HG03439 (cell line): ENCODE measurements around the gene ITGAV.
A peak's percentile ranks its signal among the peaks of the same experiment; 100 is the strongest.
"Not testable (repeated sequence)": the region's sequence is repeated elsewhere in the genome, so short reads cannot be mapped to it uniquely, and the experiment has no call there.

Experiments used
- ATAC-seq: cut with Tn5 transposase; IDR thresholded peaks from one replicate; pipeline ENCODE4 v1.9.1; 2021; ENCODE audit warnings: mild to moderate bottlenecking, moderate library complexity; ENCODE audit not compliant: unreplicated experiment

The ITGAV gene

DNA sequence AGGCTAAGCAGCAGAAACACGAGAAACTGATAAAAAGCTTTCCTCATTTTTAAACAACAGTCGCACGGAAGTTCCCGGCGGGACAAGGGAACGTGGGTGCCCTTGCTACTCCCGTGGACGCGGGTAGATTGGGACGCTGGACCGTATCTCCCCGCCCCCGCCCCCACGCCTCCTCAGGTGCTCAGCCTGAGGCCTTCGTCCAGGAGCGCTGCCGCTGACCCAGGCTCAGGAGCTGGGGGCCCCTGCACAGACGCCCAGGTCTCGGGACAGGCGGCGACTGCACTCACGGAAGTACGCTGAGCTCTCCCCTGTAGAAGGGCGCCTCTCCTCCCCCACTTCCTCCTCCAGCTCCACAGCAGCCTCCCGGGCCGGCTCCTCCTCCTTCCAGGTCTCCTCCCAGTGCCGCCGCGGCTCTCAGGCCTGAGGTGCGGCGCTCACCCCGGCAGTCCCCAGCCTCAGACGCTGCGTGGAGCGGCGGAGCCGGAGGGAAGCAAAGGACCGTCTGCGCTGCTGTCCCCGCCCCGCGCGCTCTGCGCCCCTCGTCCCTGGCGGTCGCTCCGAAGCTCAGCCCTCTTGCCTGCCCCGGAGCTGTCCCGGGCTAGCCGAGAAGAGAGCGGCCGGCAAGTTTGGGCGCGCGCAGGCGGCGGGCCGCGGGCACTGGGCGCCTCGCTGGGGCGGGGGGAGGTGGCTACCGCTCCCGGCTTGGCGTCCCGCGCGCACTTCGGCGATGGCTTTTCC, at the start of gene ITGAV:
TSS of gene ITGAV (plus strand) at position 445 of the 738 bp plus-strand sequence. CDS start at position 728, 283 bp downstream.
- peak; percentile 98 for ATAC-seq

DNA sequence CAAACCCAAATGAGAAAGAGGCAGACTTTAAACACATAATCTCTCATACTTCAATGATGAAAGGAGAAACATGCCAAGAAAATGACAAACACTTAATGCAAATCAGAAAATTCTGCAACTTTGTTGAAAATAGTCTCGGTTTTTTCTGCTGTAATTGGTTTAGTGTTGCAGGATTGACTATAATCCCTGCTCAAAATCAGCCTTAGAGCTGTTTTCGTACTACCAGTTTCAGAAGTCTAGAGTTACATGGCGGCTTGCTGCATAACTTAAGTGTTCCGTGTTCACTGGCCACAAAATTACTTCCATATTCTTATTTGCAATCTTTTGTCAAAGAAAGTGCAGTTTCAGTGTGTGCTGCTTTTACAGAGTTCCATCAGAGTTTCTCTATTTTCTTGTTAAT, 48.9 kb upstream of the ITGAV start:
- no peak for ATAC-seq

DNA sequence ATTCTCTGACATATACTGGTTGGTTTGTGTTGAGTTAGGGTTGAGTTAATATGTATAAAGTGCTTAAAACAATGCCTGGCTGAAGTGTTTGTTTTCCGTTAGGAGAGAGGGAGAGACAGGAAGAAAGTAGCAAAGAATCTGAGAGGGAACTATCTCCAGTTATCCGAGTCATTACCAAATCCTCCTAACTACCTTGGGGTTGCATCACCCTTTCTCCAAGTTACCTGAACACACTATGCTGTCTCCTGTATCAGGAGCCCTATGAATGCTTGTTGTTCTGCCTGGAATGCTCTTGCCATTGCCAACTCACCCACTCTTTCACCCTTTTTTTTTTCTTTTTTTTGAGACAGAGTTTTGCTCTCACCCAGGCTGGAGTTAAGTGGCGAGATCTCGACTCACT, 47.9 kb upstream of the ITGAV start:
- no peak for ATAC-seq

DNA sequence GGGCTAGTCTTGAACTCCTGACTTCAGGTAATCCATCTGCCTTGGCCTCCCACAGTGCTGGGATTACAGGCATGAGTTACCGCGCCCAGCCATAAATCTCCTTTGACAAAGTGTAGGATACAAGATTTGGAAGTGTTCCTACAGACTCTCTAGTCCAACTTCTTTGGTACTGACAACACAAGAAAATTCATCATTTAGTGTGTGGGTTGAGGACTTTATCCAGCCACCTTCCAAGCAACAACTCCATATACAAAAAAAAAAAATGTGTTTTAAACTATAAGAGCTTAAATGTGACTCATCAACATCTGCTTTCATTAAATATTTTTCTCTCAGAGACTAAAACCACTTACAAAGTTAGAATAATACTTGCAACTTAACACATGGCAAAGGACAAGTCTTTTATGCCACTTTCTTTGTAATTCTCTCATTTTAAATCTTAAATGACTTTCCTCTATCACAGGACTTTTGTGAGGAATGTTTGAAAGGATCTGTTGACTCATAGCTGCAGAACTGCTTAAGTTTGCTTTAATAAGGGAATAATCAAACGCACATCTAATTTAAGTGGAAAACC, 46.2 kb upstream of the ITGAV start:
- ATAC-seq = no peak

DNA sequence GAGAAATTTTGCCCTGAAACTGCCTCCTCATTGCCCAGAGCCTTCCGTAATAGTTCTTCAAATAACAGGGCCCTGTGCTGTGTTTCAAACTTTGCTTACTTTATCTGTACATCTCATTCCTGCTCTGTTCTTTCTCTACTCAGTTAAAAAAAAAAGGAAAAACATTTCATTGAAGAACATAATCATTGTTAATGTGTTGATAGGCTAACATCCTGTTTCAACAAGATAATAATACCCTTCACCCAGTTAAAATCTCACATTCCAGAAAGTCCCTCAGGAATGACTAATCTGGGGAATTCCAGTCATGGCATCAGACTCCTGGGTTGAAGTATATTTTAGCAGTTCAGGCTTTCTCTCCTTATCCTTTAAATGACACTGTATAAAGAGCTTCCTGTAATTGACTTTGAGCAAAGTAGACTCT, 45.6 kb upstream of the ITGAV start:
- no peak for ATAC-seq

GRCh38 chr2:186546846-186547245, 43.0 kb upstream of the ITGAV start:
- no peak for ATAC-seq

GRCh38 chr2:186551323-186552050, 38.4 kb upstream of the ITGAV start:
- no peak for ATAC-seq

DNA sequence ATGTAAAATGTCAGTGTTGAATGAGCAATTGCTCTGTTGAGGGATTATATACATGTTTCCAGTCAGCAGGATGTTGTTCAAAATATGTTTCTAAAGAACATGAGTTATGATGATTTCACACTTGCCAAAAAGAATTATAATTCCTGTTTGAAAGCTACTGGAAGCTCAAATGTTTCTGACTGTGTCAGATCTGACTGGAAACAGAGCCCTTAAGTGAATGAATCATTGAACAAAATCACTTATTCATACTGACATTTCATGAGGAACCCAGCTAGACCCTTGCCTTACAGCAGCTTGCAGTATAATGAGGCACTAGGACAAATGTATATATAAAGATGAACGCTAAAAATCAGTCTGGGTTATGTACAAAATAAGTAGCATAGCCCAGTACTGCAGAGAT, 35.4 kb upstream of the ITGAV start:
- ATAC-seq = no peak

- ATAC-seq = no peak
These were observed 34.8 kb upstream of the ITGAV start for GRCh38 chr2:186554850-186555671.

GRCh38 chr2:186558512-186559276, 31.2 kb upstream of the ITGAV start:
- ATAC-seq = no peak

DNA sequence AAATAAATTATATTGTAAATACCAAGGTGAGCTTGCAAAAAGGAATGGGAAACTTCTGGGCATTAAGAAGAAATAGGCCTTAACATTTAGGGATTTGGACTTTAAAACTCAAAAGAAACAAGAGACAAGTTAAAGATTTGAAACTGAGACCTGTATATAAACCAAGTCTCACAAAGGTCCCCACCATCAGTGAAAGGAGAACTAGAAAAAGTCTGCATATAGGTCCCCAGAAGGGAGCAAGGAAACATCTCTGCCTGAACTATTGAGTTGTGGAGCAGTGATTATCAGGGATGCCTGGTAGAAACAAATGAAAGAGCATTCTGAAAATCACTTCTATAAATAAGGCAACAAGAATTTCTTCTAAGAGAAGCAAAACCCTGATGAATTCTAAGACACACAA, 30.5 kb upstream of the ITGAV start:
- ATAC-seq = no peak

DNA sequence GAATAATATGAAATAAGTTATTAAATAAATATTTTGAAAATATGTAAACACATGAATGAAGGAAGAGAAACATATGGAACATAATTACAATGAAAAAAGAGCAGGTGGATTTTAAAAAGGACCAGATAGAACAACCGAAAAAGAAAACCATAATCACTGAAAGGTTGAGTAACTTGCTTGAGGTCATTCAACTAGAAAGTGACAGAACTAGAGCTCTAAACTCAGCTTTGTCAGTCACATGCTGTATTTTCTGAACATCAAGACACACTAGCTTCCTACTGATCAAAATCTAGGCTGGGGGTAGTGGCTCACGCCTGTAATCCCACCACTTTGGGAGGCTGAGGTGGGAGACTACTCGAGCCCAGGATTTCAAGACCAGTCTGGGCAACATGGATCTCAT, 30.0 kb upstream of the ITGAV start:
- no peak for ATAC-seq

- ATAC-seq = no peak
These were observed 29.6 kb upstream of the ITGAV start for GRCh38 chr2:186560254-186560653.

DNA sequence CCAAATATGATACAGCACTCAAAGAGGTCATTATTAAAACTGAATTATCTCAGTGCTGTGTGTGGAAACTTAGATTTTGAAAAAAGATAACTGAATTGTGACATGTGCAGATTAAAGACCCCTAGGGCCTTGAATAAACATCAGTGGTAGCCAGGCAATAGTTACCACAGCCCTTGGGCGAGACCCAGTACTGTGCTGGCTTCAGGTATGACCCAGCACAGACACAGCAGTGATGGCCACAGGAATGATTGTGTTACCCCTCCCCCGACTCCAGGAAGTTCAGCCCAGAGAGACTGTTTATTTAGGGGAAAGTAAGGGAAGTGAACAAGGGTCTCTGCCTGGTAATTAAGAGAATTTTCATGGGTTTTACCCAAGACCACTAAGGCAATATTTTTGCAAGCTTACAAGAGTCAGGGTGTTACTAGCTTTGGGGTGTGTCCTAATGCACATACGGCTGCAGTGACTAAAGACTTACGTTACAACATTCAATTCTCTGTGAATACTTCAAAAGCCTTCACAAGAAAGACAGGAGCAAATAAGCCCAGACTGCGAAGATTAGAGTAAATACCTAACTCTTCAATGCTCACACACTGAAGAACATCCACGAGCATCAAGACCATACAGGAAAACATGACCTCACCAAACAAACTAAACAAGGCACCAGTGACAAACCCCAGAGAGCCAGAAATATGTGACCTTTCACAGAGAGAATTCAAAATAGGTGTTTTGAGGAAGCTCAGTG, 28.2 kb upstream of the ITGAV start:
- ATAC-seq = no peak

DNA sequence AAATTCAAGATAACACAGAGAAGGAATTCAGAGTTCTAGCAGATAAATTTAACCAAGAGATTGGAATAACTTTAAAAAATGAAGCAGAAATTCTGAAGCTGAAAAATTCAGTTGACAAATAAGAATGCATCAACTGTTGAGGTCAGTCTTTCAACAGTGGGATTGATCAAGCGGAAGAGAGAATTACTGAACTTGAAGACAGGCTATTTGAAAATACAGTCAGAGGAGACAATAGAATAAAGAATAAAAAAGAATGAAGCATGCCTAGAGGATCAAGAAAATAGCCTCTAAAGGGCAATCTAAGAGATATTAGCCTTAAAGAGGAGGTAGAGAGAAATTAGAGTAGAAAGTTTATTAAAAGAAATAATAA, 27.7 kb upstream of the ITGAV start:
- no peak for ATAC-seq

DNA sequence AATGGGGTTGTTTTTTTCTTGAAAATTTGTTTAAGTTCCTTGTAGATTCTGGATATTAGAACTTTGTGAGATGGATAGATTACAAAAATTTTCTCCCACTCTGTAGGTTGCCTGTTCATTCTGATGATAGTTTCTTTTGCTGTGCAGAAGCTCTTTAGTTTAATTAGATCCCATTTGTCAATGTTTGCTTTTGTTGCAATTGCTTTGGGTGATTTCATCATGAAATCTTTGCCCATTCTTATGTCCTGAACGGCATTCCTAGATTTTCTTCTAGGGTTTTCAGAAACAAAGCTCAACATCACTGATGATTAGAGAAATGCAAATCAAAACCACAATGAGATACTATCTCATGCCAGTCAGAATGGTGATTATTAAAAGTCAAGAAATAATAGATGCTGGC, 21.3 kb upstream of the ITGAV start:
- ATAC-seq = not testable (repeated sequence)

DNA sequence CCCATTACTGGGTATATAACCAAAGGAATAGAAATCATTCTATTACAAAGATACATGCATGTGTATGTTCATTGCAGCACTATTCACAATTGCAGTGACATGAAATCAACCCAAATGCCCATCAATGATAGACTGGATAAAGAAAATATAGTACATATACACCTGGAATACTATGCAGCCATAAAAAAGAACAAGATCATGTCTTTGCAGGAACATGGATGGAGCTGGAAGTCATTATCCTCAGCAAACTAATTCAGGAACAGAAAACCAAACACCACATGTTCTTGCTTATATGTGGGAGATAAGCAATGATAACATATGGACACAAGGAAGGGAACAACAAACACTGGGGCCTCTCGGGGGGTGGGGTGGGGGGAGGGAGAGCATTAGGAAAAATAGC, 20.7 kb upstream of the ITGAV start:
- ATAC-seq = not testable (repeated sequence)

GRCh38 chr2:186569897-186570296, 20.0 kb upstream of the ITGAV start:
- ATAC-seq = no peak

GRCh38 chr2:186570604-186571003, 19.3 kb upstream of the ITGAV start:
- ATAC-seq = no peak

GRCh38 chr2:186572705-186573104, 17.2 kb upstream of the ITGAV start:
- no peak for ATAC-seq
